Progenitor cell of endocrine pancreas (in vitro differentiated cells): Measurements from ENCODE around the gene MSMO1. TPM values are rescaled to one million over a fixed set of nuclear protein-coding genes. Genes with fewer than 3 reads are reported as not detected.

Source experiments
- DNase-seq: peaks from one replicate; pipeline ENCODE4 v3.0.0; 2021; ENCODE audit warnings: low spot score; ENCODE audit not compliant: unreplicated experiment
- H3K27ac Mint-ChIP-seq: 2 replicates; pipeline ENCODE4 v1.8.0; 2021; ENCODE audit warnings: mild to moderate bottlenecking, moderate library complexity, mixed read lengths
- H3K27me3 Mint-ChIP-seq: 2 replicates; pipeline ENCODE4 v1.8.0; 2021; ENCODE audit warnings: mixed read lengths
- H3K36me3 Mint-ChIP-seq: 2 replicates; pipeline ENCODE4 v1.8.0; 2022; ENCODE audit warnings: mixed read lengths; ENCODE audit not compliant: insufficient read depth
- H3K4me1 Mint-ChIP-seq: 2 replicates; pipeline ENCODE4 v1.8.0; 2021; ENCODE audit warnings: low read depth, mixed read lengths
- H3K4me3 Mint-ChIP-seq: 2 replicates; pipeline ENCODE4 v1.8.0; 2021; ENCODE audit warnings: low read depth, mild to moderate bottlenecking, moderate library complexity, mixed read lengths
- H3K9me3 Mint-ChIP-seq: 2 replicates; pipeline ENCODE4 v1.8.0; 2021; ENCODE audit warnings: low read depth, mixed read lengths
- CTCF ChIP-seq: fragments of 200-600 bp; sonication (generic); IDR thresholded peaks from one replicate; pipeline ENCODE4 v1.5.0; 2021; ENCODE audit warnings: antibody characterized with exemption, mild to moderate bottlenecking; ENCODE audit not compliant: unreplicated experiment
- total RNA-seq: library from RNA; stranded (reverse); gene quantifications from 2 replicates; pipeline ENCODE4 v1.2.1, GENCODE V29; 2021

The MSMO1 gene
- total RNA-seq, 1 donor from 2014 or later, result 87.1 TPM

GRCh38 chr4:165330071-165330470 is 2.6 kb downstream of the MSMO1 start:
- H3K4me3 Mint-ChIP-seq, result peak overlapping the region; percentile 69
- H3K27ac Mint-ChIP-seq, result no peak overlapping the region
- DNase-seq, result no peak
- peaks cover 40% of the 10 kb centered on the region for H3K4me1 Mint-ChIP-seq
- no peak for TF ChIP-seq CTCF
- H3K36me3 Mint-ChIP-seq, result peaks cover 16% of the 10 kb centered on the region
- peaks cover 4% of the 10 kb centered on the region for H3K9me3 Mint-ChIP-seq
- H3K27me3 Mint-ChIP-seq, result no peaks in the 10 kb centered on the region

- Mint-ChIP-seq H3K27me3 (no peaks in the 10 kb centered on the region), H3K36me3 (peaks cover 15% of the 10 kb centered on the region), H3K4me1 (peaks cover 37% of the 10 kb centered on the region), H3K27ac (peak overlapping the region; percentile 77), H3K4me3 (peak overlapping the region; percentile 69), H3K9me3 (peaks cover under 1% of the 10 kb centered on the region)
- DNase-seq, result no peak
- TF ChIP-seq CTCF, result no peak
Measured at GRCh38 chr4:165330666-165331065, 3.2 kb downstream of the MSMO1 start.

- Mint-ChIP-seq H3K36me3 (peaks cover 15% of the 10 kb centered on the region), H3K27me3 (no peaks in the 10 kb centered on the region), H3K4me1 (peaks cover 30% of the 10 kb centered on the region), H3K9me3 (no peaks in the 10 kb centered on the region), H3K4me3 (peak overlapping the region; percentile 69), H3K27ac (peak overlapping the region; percentile 77)
- DNase-seq, result no peak
- no peak for TF ChIP-seq CTCF
Measured at GRCh38 chr4:165331359-165331758, 3.9 kb downstream of the MSMO1 start.

GRCh38 chr4:165331823-165332222 is 4.4 kb downstream of the MSMO1 start:
- DNase-seq, result no peak
- Mint-ChIP-seq H3K36me3 (peaks cover 15% of the 10 kb centered on the region), H3K4me3 (peak overlapping the region; percentile 69), H3K4me1 (peaks cover 30% of the 10 kb centered on the region), H3K27ac (peak overlapping the region; percentile 78), H3K27me3 (no peaks in the 10 kb centered on the region), H3K9me3 (no peaks in the 10 kb centered on the region)
- TF ChIP-seq CTCF, result no peak

- no peak for TF ChIP-seq CTCF
- peaks cover 30% of the 10 kb centered on the region for H3K4me1 Mint-ChIP-seq
- H3K27me3 Mint-ChIP-seq, result no peaks in the 10 kb centered on the region
- peaks cover 18% of the 10 kb centered on the region for H3K36me3 Mint-ChIP-seq
- H3K9me3 Mint-ChIP-seq, result no peaks in the 10 kb centered on the region
- peak overlapping the region; percentile 7 for H3K27ac Mint-ChIP-seq
- peak overlapping the region; percentile 69 for H3K4me3 Mint-ChIP-seq
- no peak for DNase-seq
Measured at GRCh38 chr4:165332502-165332901, 5.0 kb downstream of the MSMO1 start.
